Activated naive CD8-positive, alpha-beta T cell treated with anti-CD3 and anti-CD28 coated beads for 36 hours (primary cell): ENCODE results near the gene P3H4. TPM values are rescaled to one million over a fixed set of nuclear protein-coding genes. Genes with fewer than 3 reads are reported as not detected.

Source experiments
- total RNA-seq, 2 experiments: library from RNA; stranded (reverse); gene quantifications; one replicate each; pipeline ENCODE4 v1.2.3, GENCODE V29; 2021

P3H4 gene
- total RNA-seq, 2 experiments from 2014 or later: 1.5 to 1.8 TPM

Other genes starting within 250 kb of the P3H4 start
- not detected for gene KRT9, start 239.9 kb downstream of the P3H4 start, total RNA-seq
- not detected for gene KRT14, start 225.1 kb downstream of the P3H4 start, total RNA-seq
- not detected for gene KRT16, start 199.2 kb downstream of the P3H4 start, total RNA-seq
- gene KRT17, start 187.4 kb downstream of the P3H4 start, total RNA-seq: not detected
- 1,000 to 10,000 TPM; 1,196 to 1,277 TPM for gene EIF1, start 123.1 kb downstream of the P3H4 start, total RNA-seq
- not detected for gene GAST, start 99.6 kb downstream of the P3H4 start, total RNA-seq
- gene HAP1, start 77.3 kb downstream of the P3H4 start, total RNA-seq: under 1 TPM in 1 of 2 experiments, not detected in 1; 0.08 TPM
- 1 to 10 TPM; 2.7 to 3.7 TPM for gene JUP, start 25.2 kb downstream of the P3H4 start, total RNA-seq
- under 1 TPM; 0.48 to 0.89 TPM for gene FKBP10, start 1.1 kb upstream of the P3H4 start, total RNA-seq
- gene NT5C3B, start 24.3 kb upstream of the P3H4 start, total RNA-seq: 10 to 100 TPM; 52.8 to 56.7 TPM
- under 1 TPM; 0.19 to 0.30 TPM for gene KLHL10, start 25.9 kb upstream of the P3H4 start, total RNA-seq
- gene KLHL11, start 53.5 kb upstream of the P3H4 start, total RNA-seq: 10 to 100 TPM; 17.5 to 17.6 TPM
- gene ACLY, start 107.0 kb upstream of the P3H4 start, total RNA-seq: 100 to 1,000 TPM; 197 to 202 TPM
- under 1 TPM; 0.58 to 0.84 TPM for gene ODAD4, start 118.7 kb upstream of the P3H4 start, total RNA-seq
- gene CNP, start 154.8 kb upstream of the P3H4 start, total RNA-seq: 10 to 100 TPM; 64.9 to 66.6 TPM
- gene DNAJC7, start 205.5 kb upstream of the P3H4 start, total RNA-seq: 100 to 1,000 TPM; 103 to 106 TPM
- gene NKIRAS2, start 208.1 kb upstream of the P3H4 start, total RNA-seq: 10 to 100 TPM; 20.3 to 25.0 TPM
- under 1 TPM; 0.23 to 0.40 TPM for gene C17orf113, start 238.7 kb upstream of the P3H4 start, total RNA-seq